NCI-H1092 treated with DMSO at 0.1 percent for 48 hours (cell line): ENCODE data around the gene CATSPER3.
"Not testable (repeated sequence)": the region's sequence is repeated elsewhere in the genome, so short reads cannot be mapped to it uniquely, and the experiment has no call there.

Experiments
- DNase-seq: peaks from one replicate; lab custom pipeline; 2025; lab: John Stamatoyannopoulos, UW

CATSPER3 gene

DNA sequence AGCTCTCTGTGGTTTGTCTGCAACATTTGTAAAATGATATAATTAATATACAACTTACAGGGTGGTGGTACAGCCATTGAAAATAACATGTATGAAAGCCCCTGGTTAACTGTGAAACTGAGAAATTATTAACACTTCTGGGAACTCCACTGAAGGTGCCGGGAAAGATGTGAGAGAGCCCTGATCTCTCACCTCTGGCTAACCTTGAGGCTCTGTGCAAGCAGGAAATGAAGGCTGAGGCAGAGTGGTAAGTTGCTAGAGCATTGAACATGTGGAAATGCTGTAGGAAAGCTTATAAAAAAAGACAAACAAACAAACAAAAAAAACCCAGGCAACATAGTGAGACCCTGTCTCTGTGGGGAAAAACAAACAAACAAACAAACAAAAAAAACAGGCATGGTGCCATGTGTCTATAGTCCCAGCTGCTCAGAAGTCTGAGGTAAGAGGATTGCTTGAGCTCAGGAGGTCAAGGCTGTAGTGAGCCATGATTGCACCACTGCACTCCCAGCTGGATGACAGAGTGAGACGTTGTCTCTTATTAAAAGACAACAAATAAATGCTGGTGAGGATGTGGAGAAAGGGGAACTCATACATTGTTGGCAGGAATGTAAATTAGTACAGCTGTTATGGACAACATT lies 7.5 kb downstream of the CATSPER3 start:
- no peak for DNase-seq

GRCh38 chr5:134975843-134976242 lies 8.1 kb downstream of the CATSPER3 start:
- no peak for DNase-seq

- no peak for DNase-seq
Measured at GRCh38 chr5:134976841-134977240, 9.1 kb downstream of the CATSPER3 start.

DNA sequence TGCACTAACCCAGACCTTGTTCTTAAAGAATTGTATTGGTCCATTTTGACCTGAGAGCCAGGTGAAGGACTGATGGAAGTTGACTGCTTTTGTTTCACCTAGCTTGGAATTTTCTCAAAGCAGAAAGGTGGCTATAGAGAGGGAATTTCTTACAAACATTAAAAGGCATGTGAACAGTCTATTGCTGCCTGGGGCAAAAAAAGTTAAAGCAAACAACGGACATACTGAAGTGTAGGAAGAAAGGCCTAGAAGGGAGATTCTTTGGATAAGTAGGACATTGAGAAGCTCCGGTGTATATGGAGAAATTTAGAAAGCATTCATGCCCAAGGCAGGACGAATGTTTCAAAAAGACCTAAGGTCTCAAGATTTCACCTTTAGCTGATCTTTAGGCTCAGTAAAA lies 11.7 kb downstream of the CATSPER3 start:
- no peak for DNase-seq

DNA sequence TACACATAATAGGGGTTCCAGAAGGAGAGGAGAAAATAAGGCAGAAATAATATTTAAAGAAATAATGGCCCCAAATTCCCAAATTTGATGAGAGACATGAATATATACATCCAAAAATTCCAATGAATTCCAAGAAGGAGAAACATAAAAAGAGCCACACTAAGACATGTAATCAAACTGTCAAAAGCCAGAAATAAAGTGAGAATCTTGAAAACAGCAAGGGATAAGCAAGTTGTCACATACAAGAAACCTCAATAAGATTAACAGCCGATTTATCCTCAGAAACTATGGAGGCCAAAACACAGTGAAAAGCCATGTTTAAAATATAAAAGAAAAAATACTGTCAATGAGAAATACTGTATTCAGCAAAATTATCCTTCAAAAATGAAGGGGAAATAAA lies 14.5 kb downstream of the CATSPER3 start:
- no peak for DNase-seq

DNA sequence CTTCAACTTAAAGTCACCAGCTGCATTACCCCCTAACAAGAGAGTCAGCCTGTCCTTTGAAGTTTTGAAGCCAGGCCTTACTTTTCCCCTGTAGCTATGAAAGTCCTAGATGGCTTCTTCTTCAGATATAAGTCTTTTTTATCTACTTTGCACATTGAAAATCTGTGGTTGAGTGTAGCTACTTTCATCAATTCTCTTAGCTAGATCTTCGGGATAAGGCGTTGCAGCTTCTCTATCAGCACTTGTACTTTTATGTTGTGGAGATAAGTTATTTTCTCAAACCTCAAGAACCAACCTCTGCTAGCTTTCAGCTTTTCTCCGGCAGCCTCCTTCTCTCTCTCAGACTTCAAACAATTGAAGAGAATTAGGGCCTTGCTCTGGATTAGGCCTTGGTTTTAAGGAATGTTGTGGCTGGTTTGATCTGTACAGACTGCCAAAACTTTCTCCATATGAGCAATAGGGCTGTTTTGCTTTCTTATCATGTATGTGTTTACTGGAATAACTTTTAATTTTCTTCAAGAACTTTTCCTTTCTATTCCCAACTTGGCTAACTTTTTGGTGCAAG lies 21.6 kb downstream of the CATSPER3 start:
- no peak for DNase-seq

DNA sequence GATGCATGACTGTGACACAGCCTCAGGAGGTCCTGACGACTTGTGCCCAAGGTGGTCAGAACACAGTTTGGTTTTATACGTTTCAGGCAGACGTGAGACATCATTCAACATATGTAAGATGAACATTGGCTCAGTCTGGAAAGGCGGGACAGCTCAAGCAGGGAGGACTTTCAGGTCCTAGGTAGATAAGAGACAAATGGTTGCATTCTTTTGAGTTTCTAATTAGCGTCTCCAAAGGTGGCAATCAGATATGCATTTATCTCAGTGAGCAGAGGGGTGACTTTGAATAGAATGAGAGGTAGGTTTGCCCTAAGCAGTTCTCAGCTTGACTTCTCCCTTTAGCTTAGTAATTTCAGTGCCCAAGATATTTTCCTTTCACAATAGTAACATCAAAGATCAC lies 22.5 kb downstream of the CATSPER3 start:
- not testable (repeated sequence) for DNase-seq

DNA sequence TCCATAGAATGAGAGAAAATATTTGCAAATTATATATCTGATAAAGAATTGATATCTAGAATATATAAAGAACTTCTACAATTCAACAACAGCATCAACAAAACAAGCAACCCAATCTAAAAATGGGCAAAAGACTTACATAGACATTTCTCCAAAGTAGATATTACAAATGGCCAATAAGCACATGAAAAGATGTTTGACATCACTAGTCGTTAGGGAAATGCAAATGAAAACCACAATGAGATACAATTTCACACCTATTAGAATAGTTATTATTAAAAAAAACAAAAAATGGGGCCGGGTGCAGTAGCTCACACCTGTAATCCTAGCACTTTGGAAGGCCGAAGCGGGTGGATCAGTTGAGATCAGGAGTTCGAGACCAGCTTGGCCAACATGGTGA lies 24.4 kb downstream of the CATSPER3 start:
- DNase-seq, result no peak

- no peak for DNase-seq
Measured at GRCh38 chr5:134993161-134993560, 25.5 kb downstream of the CATSPER3 start.

DNA sequence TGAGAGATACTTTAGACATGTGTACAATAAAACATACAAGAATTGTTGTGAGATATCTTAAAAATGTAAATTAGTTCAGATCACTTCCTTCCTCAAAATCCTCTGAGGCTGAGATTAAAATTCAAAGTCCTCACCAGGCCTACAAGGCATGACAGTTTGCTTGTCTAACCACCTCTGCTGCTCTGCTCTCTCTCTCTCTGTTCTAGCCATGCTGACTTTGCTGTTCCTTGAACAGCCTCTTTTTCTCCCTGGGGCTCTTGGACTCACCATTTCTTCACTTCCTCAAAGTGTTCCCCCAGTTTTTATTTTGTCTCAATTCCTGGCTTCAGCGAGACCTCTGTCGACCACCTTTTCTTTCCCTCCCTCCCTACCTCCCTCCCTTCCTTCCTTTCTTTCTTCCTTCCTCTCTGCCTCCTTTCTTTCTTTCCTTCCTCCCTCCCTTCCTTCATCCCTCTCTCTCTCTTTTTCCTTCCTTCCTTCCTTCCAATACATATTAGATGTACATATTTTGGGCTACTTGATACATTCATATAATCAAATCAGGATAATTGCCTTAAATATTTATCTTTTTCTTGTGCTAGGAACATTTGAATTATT lies 27.0 kb downstream of the CATSPER3 start:
- no peak for DNase-seq

- DNase-seq, result no peak
Measured at GRCh38 chr5:134995850-134996402, 28.2 kb downstream of the CATSPER3 start.

- DNase-seq, result no peak
Measured at GRCh38 chr5:134997015-134997414, 29.3 kb downstream of the CATSPER3 start.

- DNase-seq, result not testable (repeated sequence)
Measured at GRCh38 chr5:134998068-134998467, 30.4 kb downstream of the CATSPER3 start.

GRCh38 chr5:135004376-135004775 lies 36.7 kb downstream of the CATSPER3 start:
- no peak for DNase-seq

DNA sequence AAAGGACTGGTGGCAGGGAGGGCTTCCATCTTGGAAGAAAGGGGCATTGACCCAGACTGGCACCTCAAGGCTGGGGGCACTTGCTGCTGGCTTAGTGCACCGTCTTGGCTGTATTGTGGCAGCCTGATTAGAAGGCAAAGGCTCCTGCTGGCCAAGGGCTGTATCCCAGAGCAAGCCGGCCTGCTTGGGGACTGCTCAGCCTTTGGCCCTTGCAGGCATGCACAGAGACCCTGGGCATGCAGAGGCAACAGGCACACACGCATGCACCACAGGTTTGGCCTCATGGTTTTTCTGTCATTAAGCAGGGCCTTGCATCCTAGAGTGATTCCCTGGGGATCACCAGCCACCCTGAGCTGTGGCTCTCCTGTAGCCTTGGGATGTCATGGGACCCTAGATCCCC lies 37.4 kb downstream of the CATSPER3 start:
- no peak for DNase-seq

DNA sequence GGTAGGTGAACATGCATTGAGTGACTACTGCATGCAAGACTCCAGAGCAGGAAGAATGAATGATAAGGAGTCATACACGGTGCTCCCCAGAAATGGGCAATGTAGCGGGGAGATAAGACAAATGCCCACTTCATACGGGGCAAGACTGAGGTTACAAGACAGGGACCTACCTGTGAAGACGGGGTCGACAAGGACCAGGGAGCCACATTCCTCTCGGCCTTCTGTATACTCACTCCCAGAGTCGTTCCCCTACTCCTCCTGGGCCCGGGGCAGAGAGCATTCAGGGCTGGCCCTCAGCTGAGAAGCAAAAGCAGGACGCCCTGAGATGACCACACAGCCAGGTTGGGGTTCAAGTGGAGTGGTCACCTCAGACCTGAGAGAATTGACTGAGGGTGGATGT lies 39.6 kb downstream of the CATSPER3 start:
- no peak for DNase-seq

- no peak for DNase-seq
Measured at GRCh38 chr5:135007749-135008363, 40.1 kb downstream of the CATSPER3 start.

- no peak for DNase-seq
Measured at GRCh38 chr5:135008556-135008955, 40.8 kb downstream of the CATSPER3 start.

GRCh38 chr5:135008981-135009735 lies 41.5 kb downstream of the CATSPER3 start:
- no peak for DNase-seq

DNA sequence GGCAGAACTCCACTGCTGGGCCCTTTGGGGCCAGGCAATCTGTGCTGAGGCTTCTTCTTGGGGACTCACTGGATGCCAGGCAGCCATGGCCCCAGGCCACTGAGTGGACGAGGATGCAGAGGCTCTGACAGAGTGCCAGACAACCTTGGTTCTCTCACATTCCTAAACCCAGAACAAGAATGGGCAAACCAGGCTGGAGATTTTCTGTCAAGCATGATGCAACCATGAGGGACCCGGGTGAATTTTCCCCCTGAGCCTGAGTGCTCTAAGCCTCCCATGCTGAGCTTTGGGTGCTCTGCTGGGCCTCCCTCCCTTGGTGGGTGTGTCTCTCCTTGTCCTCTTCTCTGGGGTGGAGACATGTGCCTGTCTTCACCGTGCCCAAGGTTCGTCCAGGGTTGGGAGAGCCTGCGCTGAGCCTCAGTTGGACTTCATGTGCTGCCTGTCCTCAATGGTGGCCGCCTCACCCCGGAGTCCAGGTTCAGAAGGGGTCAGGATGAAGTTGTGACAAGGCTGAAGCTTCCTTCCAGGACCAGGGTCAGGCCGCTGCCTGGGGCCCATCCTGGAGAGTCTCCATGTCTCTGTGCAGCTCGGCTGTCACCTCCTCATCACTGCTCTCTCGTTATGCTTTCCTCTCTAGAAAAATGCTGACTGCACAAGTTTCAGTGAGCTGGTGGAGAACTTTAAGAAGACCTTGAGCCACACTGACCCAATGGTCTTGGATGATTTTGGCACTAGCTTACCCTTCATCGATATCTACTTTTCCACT lies 42.2 kb downstream of the CATSPER3 start:
- no peak for DNase-seq
